ENCODE results near the gene MYO3B.

- TF ChIP-seq CTCF (IDR thresholded peaks at IDR 0.05; ENCODE audit: extremely low read depth in 1 of 2, insufficient read depth in 1 of 2, low read depth in 1 of 2, low read length in 2 of 2) (no peak), FOS (IDR thresholded peaks at IDR 0.05; ENCODE audit: borderline replicate concordance, insufficient read depth, low read length) (no peak), EZH2 (IDR thresholded peaks at IDR 0.05; ENCODE audit: borderline replicate concordance, low read depth, low read length, severe bottlenecking) (no peak)
Observed at GRCh38 chr2:170243898-170244297, 66.0 kb downstream of the MYO3B start.
